MCF 10A (cell line): ENCODE measurements around the gene GPRASP1. TPM values are rescaled to one million over a fixed set of nuclear protein-coding genes. Genes with fewer than 3 reads are reported as not detected.

Experiments used
- BruUV-seq: library from RNA; stranded (reverse); fragments of 400-500 nt; replicated peaks from 2 replicates; lab custom pipeline; 2021; lab: Mats Ljungman, UMichigan
- CTCF ChIA-PET: fragments of 300-600 bp; sonication (Branson Sonifier 250); formaldehyde crosslinking; extraction: SDS; loops from one replicate; lab custom pipeline; 2021; ENCODE audit warnings: antibody characterized with exemption, inconsistent platforms; lab: Yijun Ruan, JAX
- POLR2A ChIA-PET: fragments of 300-600, 350-650 bp; sonication (Branson Sonifier 250); formaldehyde crosslinking; extraction: SDS; loops from one replicate; lab custom pipeline; 2020; ENCODE audit warnings: antibody characterized with exemption, inconsistent platforms; lab: Yijun Ruan, JAX
- DNase-seq: peaks from one replicate; pipeline ENCODE4 v3.0.0-alpha.2; 2018; ENCODE audit not compliant: unreplicated experiment
- H3K27ac Mint-ChIP-seq: one replicate; pipeline ENCODE4 v1.8.0; 2022; ENCODE audit warnings: mild to moderate bottlenecking, low read depth, mixed read lengths; ENCODE audit not compliant: unreplicated experiment
- H3K27me3 Mint-ChIP-seq: one replicate; pipeline ENCODE4 v1.8.0; 2022; ENCODE audit warnings: mixed read lengths; ENCODE audit not compliant: insufficient read depth, unreplicated experiment
- H3K36me3 Mint-ChIP-seq: one replicate; pipeline ENCODE4 v1.8.0; 2022; ENCODE audit warnings: mild to moderate bottlenecking, moderate library complexity, mixed read lengths; ENCODE audit not compliant: insufficient read depth, unreplicated experiment
- H3K4me1 Mint-ChIP-seq: one replicate; pipeline ENCODE4 v1.8.0; 2022; ENCODE audit warnings: mixed read lengths; ENCODE audit not compliant: insufficient read depth, unreplicated experiment
- H3K4me3 Mint-ChIP-seq: one replicate; pipeline ENCODE4 v1.8.0; 2022; ENCODE audit warnings: mild to moderate bottlenecking, moderate library complexity, mixed read lengths; ENCODE audit not compliant: unreplicated experiment
- H3K9me3 Mint-ChIP-seq: one replicate; pipeline ENCODE4 v1.8.0; 2022; ENCODE audit warnings: mixed read lengths; ENCODE audit not compliant: unreplicated experiment
- intact Hi-C: fragments of 100-400 bp; cut with micrococcal nuclease; formaldehyde crosslinking; loops from 2 replicates; pipeline ENCODE4 v1.14.1; 2022
- total RNA-seq: library from RNA; stranded (reverse); gene quantifications from 2 replicates; pipeline ENCODE4 v1.2.3, GENCODE V29; 2022
- TF ChIP-seq, protein P1 (sequence below): fragments of 200-600 bp; IDR thresholded peaks from one replicate; pipeline ENCODE4 v1.8.0; 2022; ENCODE audit warnings: antibody characterized with exemption, mild to moderate bottlenecking; ENCODE audit not compliant: unreplicated experiment

GPRASP1 gene
- total RNA-seq, 1 experiment from 2014 or later = 1.2 TPM

DNA sequence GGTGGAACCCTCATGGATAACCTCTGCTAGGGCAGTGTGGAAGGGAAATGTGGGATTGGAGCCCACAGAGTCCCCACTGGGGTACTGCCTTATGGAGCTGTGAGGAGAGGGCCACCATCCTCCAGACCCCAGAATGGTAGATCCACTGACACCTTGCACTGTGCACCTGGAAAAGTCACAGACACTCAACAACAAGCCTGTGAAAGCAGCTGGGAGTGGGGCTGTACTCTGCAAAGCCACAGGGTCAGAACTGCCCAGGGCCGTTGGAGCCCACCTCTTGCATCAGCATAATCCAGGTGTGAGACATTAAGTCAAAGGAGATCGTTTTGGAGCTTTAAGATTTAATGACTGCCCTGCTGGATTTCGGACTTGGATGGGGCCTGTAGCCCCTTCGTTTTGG is 40.4 kb upstream of the GPRASP1 start:
- peaks cover 9% of the 10 kb centered on the region for H3K36me3 Mint-ChIP-seq
- H3K4me3 Mint-ChIP-seq = no peak overlapping the region
- BruUV-seq = no TSS peak
- TF ChIP-seq, protein P1, sequence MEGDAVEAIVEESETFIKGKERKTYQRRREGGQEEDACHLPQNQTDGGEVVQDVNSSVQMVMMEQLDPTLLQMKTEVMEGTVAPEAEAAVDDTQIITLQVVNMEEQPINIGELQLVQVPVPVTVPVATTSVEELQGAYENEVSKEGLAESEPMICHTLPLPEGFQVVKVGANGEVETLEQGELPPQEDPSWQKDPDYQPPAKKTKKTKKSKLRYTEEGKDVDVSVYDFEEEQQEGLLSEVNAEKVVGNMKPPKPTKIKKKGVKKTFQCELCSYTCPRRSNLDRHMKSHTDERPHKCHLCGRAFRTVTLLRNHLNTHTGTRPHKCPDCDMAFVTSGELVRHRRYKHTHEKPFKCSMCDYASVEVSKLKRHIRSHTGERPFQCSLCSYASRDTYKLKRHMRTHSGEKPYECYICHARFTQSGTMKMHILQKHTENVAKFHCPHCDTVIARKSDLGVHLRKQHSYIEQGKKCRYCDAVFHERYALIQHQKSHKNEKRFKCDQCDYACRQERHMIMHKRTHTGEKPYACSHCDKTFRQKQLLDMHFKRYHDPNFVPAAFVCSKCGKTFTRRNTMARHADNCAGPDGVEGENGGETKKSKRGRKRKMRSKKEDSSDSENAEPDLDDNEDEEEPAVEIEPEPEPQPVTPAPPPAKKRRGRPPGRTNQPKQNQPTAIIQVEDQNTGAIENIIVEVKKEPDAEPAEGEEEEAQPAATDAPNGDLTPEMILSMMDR = no peak
- intact Hi-C loops = no loop called here
- ChIA-PET CTCF (no interaction called here), POLR2A (no interaction called here)
- no peaks in the 10 kb centered on the region for H3K9me3 Mint-ChIP-seq
- no peak overlapping the region for H3K27ac Mint-ChIP-seq
- DNase-seq = no peak
- H3K27me3 Mint-ChIP-seq = peaks cover 28% of the 10 kb centered on the region
- H3K4me1 Mint-ChIP-seq = peaks cover 4% of the 10 kb centered on the region

DNA sequence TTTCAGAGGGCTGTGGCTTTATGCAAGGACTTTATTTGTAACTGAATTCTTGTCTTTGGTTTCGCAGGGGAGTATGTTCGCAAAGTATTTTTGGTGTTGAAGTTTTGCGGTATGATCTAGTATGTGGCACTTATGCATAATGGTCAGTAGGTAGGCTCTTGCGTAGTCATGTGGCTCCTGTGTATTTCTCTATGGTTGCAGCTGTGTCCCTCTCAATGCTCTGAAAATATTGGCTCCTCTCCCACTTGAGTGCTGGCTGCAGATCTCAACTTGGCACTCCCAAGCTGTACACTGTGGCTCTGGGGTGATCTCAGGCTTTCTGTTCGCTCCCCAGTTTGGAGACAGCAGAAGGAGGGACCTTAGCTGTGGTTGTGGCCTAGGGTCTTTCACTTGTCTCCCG is 27.2 kb upstream of the GPRASP1 start:
- Mint-ChIP-seq H3K27ac (no peak overlapping the region), H3K9me3 (peaks cover 19% of the 10 kb centered on the region), H3K4me1 (no peaks in the 10 kb centered on the region), H3K36me3 (peaks cover 4% of the 10 kb centered on the region), H3K4me3 (no peak overlapping the region), H3K27me3 (no peaks in the 10 kb centered on the region)
- intact Hi-C loops = no loop called here
- ChIA-PET POLR2A (interaction anchor here (1.9 kb wide), 1 partner anchor 25 kb away, joined by 7 read pairs; the partner anchor contains the start of gene ARMCX5), CTCF (no interaction called here)
- TF ChIP-seq, protein P1 = no peak
- BruUV-seq = no TSS peak
- no peak for DNase-seq

DNA sequence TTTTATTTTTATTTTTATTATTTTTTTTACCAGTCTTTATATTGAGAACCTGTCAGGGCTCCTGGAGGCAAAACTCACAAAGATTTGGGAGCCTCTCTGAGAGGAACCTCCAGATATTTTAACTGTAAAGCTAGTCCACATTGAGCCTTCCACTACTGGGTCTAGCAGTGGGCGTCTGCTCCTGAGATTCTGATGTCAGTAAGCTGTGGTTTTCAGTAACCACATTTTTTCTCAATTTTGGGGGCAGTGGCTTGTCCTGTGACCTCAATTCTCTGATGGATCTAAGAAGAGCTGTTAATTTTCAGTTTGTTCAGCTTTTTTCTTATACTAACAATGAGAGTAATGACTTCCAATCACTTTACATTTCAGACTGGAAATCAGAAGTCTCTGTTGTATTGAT is 23.6 kb upstream of the GPRASP1 start:
- no peak for DNase-seq
- ChIA-PET POLR2A (no interaction called here), CTCF (interaction anchor here (0.7 kb wide), 1 partner anchor 8 kb away, joined by 3 read pairs; no protein-coding TSS in a partner anchor)
- Mint-ChIP-seq H3K27ac (no peak overlapping the region), H3K4me3 (no peak overlapping the region), H3K4me1 (no peaks in the 10 kb centered on the region), H3K27me3 (no peaks in the 10 kb centered on the region), H3K36me3 (no peaks in the 10 kb centered on the region), H3K9me3 (no peaks in the 10 kb centered on the region)
- intact Hi-C loops = no loop called here
- TF ChIP-seq, protein P1 = no peak
- no TSS peak for BruUV-seq

DNA sequence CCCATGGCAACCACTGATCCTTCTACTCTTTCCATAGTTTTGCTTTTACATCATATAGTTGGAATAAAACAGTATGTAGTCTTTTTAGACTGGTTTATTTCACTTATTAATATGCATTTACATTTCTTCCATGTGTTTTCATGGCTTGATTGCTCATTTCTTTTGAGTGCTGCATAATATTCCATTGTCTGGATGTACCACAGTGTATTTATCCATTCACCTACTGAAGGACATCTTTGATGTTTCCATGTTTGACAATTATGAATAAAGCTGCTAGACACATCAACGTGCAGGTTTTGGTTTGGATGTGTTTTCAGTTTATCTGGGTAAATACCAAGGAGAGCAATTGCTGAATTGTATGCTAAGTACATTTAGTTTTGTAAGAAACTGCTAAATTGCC is 13.7 kb upstream of the GPRASP1 start:
- Mint-ChIP-seq H3K27ac (no peak overlapping the region), H3K9me3 (peaks cover 12% of the 10 kb centered on the region), H3K36me3 (no peaks in the 10 kb centered on the region), H3K4me1 (no peaks in the 10 kb centered on the region), H3K4me3 (no peak overlapping the region), H3K27me3 (no peaks in the 10 kb centered on the region)
- intact Hi-C loops = no loop called here
- DNase-seq = no peak
- BruUV-seq = no TSS peak
- POLR2A ChIA-PET = no interaction called here
- TF ChIP-seq, protein P1 = no peak
- CTCF ChIA-PET = no interaction called here
